Measurements from ENCODE around the gene CYTIP.
"Not testable (repeated sequence)": the region's sequence is repeated elsewhere in the genome, so short reads cannot be mapped to it uniquely, and the experiment has no call there.

Gene CYTIP

DNA sequence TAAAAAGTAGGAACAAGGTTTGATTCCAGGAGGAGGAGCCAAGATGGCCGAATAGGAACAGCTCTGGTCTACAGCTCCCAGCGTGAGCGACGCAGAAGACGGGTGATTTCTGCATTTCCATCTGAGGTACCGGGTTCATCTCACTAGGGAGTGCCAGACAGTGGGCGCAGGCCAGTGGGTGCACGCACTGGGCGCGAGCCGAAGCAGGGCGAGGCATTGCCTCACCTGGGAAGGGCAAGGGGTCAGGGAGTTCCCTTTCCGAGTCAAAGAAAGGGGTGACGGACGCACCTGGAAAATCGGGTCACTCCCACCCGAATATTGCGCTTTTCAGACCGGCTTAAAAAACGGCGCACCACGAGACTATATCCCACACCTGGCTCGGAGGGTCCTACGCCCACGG is 75.4 kb downstream of the CYTIP start:
- not testable (repeated sequence) for DNase-seq (ENCODE audit: low spot score)

DNA sequence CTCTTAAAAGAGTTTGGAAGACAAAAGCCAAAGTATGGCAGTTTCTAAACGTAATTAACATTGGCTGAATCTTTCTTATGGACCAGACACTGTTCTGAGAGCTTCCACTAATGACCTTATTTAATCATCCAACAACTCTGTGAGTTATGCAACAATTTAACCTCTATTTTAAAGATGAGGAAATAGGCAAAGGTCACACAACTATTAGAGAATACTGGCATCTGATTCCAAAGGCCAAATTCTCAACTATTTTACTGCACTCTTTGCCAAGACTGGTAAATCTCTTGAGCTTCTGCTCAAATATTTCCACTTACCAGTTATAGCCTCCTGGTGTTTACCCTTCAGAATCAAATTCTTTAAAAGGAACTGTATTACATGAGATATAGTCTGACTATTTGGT is 76.2 kb downstream of the CYTIP start:
- DNase-seq (ENCODE audit: low spot score): no peak
